HL-60 (cell line): ENCODE measurements around the gene RSPH10B.
"Not testable (repeated sequence)": the region's sequence is repeated elsewhere in the genome, so short reads cannot be mapped to it uniquely, and the experiment has no call there.

Experiments
- DNase-seq, 2 experiments: peaks; one replicate each; pipeline ENCODE4 v3.0.0-alpha.2; 2010 to 2020; ENCODE audit warnings: low read depth in 1 of 2, low spot score in 1 of 2
- H3K27ac ChIP-seq: fragments of 250-450 bp; sonication (Bioruptor Pico); replicated peaks from 2 replicates; pipeline ENCODE4 v1.5.1; 2020; ENCODE audit warnings: mild to moderate bottlenecking, moderate library complexity
- H3K27me3 ChIP-seq: fragments of 250-450 bp; sonication (Bioruptor Pico); 2 replicates; pipeline ENCODE4 v1.5.1; 2021; ENCODE audit warnings: mild to moderate bottlenecking, moderate library complexity; ENCODE audit not compliant: insufficient read depth, poor library complexity, severe bottlenecking
- H3K4me3 ChIP-seq: replicated peaks from 2 replicates; pipeline ENCODE4 v1.5.1; 2011; ENCODE audit warnings: mild to moderate bottlenecking, control low read depth, low read length; ENCODE audit not compliant: insufficient read depth
- GABPA ChIP-seq: IDR thresholded peaks from 2 replicates; pipeline ENCODE4 v1.6.1; 2012; ENCODE audit warnings: low read depth
- POLR2AphosphoS5 ChIP-seq: IDR thresholded peaks from 2 replicates; pipeline ENCODE4 v1.6.1; 2012; ENCODE audit warnings: low read depth
- REST ChIP-seq: IDR thresholded peaks from 2 replicates; pipeline ENCODE4 v1.6.1; 2012; ENCODE audit warnings: low read depth; ENCODE audit not compliant: insufficient replicate concordance
- SPI1 ChIP-seq: IDR thresholded peaks from 2 replicates; pipeline ENCODE4 v1.6.1; 2012; ENCODE audit warnings: low read depth, mild to moderate bottlenecking, borderline replicate concordance
- TF ChIP-seq, protein P1 (sequence below): IDR thresholded peaks from one replicate; pipeline ENCODE4 v1.5.1; 2011; ENCODE audit warnings: low read length, control low read depth, inconsistent platforms; ENCODE audit not compliant: insufficient read depth

The RSPH10B gene

GRCh38 chr7:6011541-6011940, 41.1 kb upstream of the RSPH10B start:
- Histone ChIP-seq H3K4me3 (no peak overlapping the region), H3K27me3 (no peaks in the 10 kb centered on the region), H3K27ac (no peak overlapping the region)
- DNase-seq = no peak
- TF ChIP-seq, protein P1, sequence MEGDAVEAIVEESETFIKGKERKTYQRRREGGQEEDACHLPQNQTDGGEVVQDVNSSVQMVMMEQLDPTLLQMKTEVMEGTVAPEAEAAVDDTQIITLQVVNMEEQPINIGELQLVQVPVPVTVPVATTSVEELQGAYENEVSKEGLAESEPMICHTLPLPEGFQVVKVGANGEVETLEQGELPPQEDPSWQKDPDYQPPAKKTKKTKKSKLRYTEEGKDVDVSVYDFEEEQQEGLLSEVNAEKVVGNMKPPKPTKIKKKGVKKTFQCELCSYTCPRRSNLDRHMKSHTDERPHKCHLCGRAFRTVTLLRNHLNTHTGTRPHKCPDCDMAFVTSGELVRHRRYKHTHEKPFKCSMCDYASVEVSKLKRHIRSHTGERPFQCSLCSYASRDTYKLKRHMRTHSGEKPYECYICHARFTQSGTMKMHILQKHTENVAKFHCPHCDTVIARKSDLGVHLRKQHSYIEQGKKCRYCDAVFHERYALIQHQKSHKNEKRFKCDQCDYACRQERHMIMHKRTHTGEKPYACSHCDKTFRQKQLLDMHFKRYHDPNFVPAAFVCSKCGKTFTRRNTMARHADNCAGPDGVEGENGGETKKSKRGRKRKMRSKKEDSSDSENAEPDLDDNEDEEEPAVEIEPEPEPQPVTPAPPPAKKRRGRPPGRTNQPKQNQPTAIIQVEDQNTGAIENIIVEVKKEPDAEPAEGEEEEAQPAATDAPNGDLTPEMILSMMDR = no peak
- no peak for TF ChIP-seq SPI1
- no peak for TF ChIP-seq REST
- no peak for TF ChIP-seq GABPA
- no peak for TF ChIP-seq POLR2AphosphoS5

GRCh38 chr7:6010370-6010769, 39.9 kb upstream of the RSPH10B start:
- DNase-seq, H3K27ac ChIP-seq, H3K27me3 ChIP-seq: not testable (repeated sequence)
- peak overlapping the region; percentile 86 for H3K4me3 ChIP-seq
- peak; percentile 70 for TF ChIP-seq REST

GRCh38 chr7:6008668-6009611, 38.5 kb upstream of the RSPH10B start, which contains the start of the genes AIMP2 and PMS2:
AIMP2 (plus strand) TSS chr7:6009272; CDS start chr7:6009364, 92 bp downstream.
PMS2 (minus strand) TSS chr7:6009049; CDS start chr7:6009019, 30 bp downstream.
- DNase-seq = peak; percentile 97 to 99
- Histone ChIP-seq H3K27ac (peak within 1 kb of the TSS; percentile 90), H3K4me3 (peak within 1 kb of the TSS; percentile 86), H3K27me3 (no peaks in the 10 kb centered on the region)
- TF ChIP-seq GABPA = peak; percentile 62; the same call in 1 of the 2 replicates
- TF ChIP-seq POLR2AphosphoS5 = peak; percentile 89
- TF ChIP-seq, protein P1 = no peak
- TF ChIP-seq SPI1 = peak; percentile 34; the same call in 1 of the 2 replicates
- TF ChIP-seq REST = no peak

DNA sequence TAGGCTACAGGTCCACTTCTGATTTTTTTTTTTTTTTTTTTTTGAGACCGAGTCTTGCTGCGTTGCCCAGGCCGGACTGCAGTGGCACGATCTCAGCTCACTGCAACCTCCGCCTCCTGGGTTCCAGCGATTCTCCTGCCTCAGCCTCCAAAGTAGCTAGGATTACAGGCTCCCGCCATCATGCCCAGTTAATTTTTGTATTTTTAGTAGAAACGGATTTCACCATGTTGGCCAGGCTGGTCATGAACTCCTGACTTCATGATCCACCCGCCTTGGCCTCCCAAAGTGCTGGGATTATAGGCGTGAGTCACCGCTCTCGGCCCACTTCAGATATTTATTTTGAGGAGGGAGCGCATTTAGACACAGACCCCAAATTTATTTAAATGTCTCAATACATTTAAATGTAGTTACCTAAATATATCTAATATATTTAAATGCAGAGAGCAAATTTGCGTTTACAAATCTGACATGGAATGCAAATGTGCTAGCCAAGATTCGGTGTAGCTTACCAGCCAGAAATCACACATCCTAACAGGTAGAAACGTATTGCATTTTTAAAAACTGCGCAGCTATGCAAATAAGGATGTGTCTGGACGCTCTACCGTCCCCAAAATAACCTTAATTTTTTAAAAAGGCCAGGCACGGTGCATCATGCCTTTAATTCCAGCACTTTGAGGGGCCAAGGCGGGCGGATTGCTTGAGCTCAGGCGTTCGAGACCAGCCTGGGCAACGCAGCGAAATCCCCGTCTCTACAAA, 37.5 kb upstream of the RSPH10B start:
- DNase-seq, H3K27me3 ChIP-seq: not testable (repeated sequence)
- peak overlapping the region; percentile 90 for H3K27ac ChIP-seq
- peak overlapping the region; percentile 86 for H3K4me3 ChIP-seq
